ENCODE results near the gene ABHD17B.

ABHD17B gene

GRCh38 chr9:71876829-71877228 lies 34.2 kb downstream of the ABHD17B start:
- DNase-seq (ENCODE audit: low spot score) = no peak

- no peak for DNase-seq (ENCODE audit: low spot score)
Measured at GRCh38 chr9:71876106-71876505, 34.9 kb downstream of the ABHD17B start.

DNA sequence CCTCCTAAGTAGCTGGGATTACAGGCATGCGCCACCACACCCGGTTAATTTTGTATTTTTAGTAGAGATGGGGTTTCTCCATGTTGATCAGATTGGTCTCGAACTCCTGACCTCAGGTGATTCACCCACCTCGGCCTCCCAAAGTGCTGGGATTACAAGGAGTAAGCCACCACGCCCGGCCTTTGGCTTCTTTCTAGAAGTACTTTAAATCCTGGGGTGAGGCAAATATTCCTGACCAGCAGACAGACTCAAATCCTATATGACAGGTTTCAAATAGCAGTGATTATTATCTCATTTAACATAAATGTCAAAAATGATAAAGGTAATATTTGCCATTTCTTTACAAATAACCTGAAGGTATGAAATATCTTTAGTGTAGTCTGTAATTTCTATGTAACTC lies 35.6 kb downstream of the ABHD17B start:
- no peak for DNase-seq (ENCODE audit: low spot score)

DNA sequence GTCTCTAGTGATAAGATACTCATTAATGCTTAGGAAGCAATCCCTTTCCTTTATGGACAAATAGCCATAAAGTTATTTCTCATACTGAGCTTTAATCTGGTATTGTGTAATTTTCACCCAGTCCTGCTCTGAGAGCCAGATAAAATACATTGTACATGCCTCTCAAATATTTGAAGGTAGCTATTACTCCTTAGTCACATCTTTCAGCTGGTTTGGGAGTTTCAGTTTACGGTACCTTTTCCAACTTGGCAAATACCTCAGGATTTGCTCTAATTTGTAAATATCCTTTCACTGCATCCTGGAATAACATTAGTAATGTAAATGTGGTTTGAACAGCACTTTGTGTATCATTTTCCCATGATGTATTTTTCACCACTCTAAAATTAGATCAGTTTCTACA lies 47.4 kb downstream of the ABHD17B start:
- no peak for DNase-seq (ENCODE audit: low spot score)

GRCh38 chr9:71861618-71862017 lies 49.4 kb downstream of the ABHD17B start:
- no peak for DNase-seq (ENCODE audit: low spot score)

DNA sequence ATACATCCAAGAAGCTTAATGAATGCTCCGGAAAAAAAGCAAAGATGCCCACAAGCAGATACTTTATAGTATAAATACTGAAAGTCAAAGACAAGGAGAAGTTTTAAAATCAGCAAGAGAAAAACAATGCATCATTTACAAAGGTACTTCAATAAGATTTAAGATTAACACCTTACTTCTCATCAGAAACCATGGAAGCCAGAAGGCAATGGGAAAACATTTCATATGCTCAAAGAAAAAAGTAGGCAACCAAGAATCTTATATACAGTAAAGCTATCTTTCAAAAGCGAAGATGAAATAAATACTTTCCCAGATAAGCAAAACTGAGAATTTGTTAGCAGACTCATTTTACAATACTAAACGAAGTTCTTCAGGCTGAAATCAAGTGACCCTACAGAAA lies 51.1 kb downstream of the ABHD17B start:
- DNase-seq (ENCODE audit: low spot score) = no peak

GRCh38 chr9:71858812-71859211 lies 52.2 kb downstream of the ABHD17B start:
- DNase-seq (ENCODE audit: low spot score) = no peak

- DNase-seq (ENCODE audit: low spot score) = no peak
Measured at GRCh38 chr9:71858102-71858798, 52.7 kb downstream of the ABHD17B start.

- DNase-seq (ENCODE audit: low spot score) = no peak
Measured at GRCh38 chr9:71857159-71857558, 53.8 kb downstream of the ABHD17B start.

DNA sequence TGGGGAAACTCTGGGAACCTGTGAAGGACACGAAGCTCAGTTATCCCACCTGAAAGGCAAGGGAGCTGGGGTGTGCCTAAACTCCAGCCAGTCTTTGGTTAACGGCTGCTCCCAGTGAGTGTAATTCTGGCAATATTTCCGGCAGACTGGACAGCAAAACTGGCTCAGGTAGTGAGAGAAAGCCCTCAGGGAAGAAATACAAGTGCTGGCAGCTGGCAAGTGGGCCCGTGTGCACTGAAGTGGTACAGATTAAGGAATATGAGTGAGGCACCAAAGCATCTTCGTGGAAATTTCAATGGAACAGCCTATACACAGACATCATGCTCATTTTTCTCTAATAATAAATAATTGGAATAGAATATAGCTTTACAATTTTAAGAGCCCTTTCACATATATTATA lies 56.2 kb downstream of the ABHD17B start:
- DNase-seq (ENCODE audit: low spot score) = no peak

- DNase-seq (ENCODE audit: low spot score) = no peak
Measured at GRCh38 chr9:71853084-71853483, 57.9 kb downstream of the ABHD17B start.

DNA sequence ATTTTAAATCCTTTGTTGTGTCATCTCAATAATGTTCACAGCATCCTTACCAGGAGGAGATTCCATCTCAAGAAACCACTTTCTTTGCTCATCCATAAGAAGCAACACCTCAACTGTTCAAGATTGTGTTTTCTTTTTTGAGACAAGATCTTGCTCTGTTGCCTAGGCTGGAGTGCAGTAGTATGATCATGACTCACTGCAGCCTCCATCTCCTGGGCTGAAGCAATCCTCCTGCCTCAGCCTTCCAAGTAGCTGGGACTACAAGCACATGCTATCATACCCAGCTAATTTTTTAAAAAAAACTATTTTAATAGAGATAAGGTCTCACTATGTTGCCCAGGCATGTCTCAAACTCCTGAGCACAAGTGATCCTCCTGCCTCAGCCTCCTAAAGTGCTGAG lies 60.0 kb downstream of the ABHD17B start:
- DNase-seq (ENCODE audit: low spot score) = no peak

DNA sequence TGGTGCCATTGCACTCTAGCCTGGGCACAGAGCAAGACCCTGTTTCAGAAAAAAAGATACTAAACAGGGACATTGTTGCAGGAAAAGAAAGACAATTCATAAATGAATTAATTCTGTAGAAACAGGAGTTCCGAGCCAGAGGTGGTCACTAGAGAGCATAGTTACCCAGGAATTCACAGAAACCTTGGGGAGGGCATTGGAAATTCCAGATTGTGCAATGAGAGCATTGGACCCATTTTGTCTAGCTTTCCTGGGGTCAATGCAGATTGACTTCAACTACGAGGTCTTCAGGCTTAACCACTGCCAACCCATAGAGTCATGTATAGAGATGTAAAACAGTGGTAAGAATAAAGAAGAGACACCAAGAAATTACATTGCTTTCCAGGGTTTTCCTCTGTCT lies 63.1 kb downstream of the ABHD17B start:
- no peak for DNase-seq (ENCODE audit: low spot score)

DNA sequence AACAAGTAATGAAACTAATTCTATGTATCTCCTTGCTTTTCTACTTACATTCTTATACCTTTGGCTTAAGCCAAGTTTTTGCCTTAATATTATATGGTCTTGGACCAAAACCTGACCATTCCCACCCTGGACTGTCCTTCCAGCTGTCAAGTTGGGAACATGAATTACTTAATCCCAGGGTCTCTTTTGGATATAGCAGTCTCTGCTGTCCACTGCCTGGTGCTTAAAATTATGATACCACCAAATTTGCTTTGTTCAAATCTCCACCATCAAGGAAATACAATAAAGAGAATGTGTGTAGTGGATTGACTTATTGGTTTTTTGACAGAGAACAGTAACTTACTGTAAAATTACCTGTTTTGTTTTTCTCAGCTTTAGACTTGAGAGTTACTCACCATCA lies 66.2 kb downstream of the ABHD17B start:
- DNase-seq (ENCODE audit: low spot score) = no peak

- DNase-seq (ENCODE audit: low spot score) = no peak
Measured at GRCh38 chr9:71839668-71840067, 71.3 kb downstream of the ABHD17B start.

GRCh38 chr9:71835596-71835995 lies 75.4 kb downstream of the ABHD17B start:
- DNase-seq (ENCODE audit: low spot score) = no peak

GRCh38 chr9:71830929-71831328 lies 80.1 kb downstream of the ABHD17B start:
- DNase-seq (ENCODE audit: low spot score) = no peak

DNA sequence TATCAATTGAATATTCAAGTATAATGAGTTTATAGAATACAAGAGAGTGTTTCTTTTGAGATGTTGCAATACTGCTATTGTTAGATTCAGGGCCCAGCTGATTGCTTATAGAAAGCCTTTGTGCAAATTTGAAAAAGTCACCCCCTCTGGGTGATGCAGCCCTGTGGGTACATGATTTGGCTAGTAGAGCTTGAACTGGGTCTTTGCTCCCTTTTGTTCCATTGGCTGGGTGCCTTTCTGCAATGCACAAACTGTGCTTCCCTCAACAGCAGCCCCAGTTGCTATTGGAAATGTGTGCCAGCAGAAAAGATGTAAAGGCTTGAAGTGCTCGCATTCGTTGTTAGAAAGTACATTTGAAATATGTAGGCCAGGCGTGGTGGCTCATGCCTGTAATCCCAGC lies 80.8 kb downstream of the ABHD17B start:
- no peak for DNase-seq (ENCODE audit: low spot score)

DNA sequence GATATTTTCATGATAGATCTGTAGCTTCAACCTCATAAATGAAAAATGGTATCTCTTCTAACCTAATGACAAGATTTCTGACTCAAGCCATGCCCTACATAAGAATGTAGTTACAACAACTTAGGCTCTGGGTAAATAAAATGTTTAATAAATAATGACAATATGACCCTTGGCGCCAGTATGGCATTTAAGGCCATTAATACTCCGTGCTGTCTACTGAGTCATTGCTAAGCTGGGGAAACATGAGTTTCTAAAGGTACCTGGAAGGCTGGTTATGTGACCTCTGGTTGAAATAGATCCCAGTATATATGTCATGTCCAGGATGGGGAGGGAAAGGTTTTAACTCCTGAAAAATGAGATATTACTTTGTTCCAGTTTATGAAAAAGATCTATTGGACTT lies 84.7 kb downstream of the ABHD17B start:
- DNase-seq (ENCODE audit: low spot score) = no peak

GRCh38 chr9:71824257-71824656 lies 86.7 kb downstream of the ABHD17B start:
- no peak for DNase-seq (ENCODE audit: low spot score)

- DNase-seq (ENCODE audit: low spot score) = no peak
Measured at GRCh38 chr9:71822935-71823334, 88.1 kb downstream of the ABHD17B start.

DNA sequence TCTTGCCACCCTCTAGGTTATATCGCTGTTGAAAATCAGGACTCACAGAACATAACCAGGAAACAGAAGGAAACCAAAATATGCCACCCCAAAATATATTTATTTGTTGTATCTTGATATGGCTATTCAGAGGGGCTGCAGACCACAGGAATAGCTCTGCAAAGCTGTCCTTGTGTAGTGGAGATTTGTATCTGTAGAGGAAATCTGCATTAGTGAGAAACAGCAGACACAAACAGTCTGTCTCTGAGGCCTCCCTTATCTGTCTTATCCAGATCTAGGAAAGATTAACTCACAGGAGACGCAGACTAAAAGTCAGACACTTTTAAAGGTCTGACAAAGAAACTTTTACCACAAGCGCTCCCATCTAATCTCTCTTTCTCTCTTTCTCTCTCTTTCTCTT lies 88.5 kb downstream of the ABHD17B start:
- no peak for DNase-seq (ENCODE audit: low spot score)

DNA sequence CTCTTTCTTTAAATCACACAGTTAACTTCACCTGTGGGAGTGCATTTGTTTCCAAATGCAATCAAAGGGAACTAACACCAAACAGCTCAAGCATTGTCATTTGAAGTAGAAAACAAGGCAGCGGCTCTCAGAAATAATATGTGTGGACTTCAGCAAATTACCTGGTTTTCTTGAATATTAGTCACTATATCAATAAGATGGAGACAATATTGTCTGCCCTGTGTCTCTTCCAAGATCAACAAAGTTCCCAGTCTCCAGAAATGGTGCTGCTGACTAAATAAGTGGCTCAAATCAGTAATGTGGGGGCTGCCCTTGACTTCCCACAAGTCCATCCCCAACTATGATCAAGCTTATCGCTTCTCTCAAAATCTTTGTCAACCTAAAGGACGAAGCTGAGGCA lies 89.6 kb downstream of the ABHD17B start:
- DNase-seq (ENCODE audit: low spot score) = no peak

DNA sequence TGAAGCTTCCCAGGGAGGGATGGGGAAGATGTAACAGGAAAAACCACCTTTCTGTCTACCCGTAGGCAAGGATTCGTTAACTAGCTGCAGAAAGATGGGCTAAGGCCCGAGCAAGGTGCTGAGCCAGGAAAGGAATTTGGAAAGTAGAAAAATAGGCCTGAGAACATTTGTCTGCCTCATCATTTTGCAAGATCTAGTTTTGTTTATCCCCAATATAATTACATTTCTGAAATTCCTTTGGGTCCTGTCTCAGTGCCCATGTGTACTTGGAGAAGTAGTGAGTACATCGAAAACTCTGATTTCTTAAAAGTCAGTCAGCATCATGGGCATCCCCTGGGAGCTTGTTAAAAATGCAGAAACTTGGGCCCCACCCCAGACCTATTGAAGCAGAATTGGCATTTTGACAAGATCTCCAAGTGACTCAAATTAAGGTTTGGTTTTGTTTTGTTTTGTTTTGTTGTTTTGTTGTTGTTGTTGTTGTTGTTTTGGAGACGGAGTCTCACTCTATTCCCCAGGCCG lies 90.5 kb downstream of the ABHD17B start:
- DNase-seq (ENCODE audit: low spot score) = peak; percentile 22
